GM21390 (cell line): ENCODE measurements around the gene FGD2.
"Not testable (repeated sequence)": the region's sequence is repeated elsewhere in the genome, so short reads cannot be mapped to it uniquely, and the experiment has no call there.

Experiments
- ATAC-seq: cut with Tn5 transposase; IDR thresholded peaks from one replicate; pipeline ENCODE4 v1.9.1; 2021; ENCODE audit not compliant: unreplicated experiment

The FGD2 gene

DNA sequence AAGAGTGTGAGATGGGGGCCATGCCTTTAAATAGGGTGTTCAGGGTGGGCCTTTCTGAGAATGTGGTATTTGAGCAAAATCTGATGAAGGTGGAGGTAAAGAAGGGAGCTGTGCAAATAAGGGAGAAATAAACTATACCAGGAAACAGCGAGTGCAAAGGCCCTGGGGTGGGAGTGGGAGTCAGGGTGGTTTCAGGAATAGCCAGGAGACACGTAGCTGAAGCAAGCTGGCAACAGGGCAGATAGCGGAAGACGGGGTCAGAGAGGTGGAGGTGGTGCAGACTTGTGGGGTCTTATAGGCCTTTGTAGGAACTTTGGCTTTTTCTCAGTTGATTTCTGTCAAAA, 51.6 kb downstream of the FGD2 start:
- ATAC-seq = no peak

GRCh38 chr6:37057678-37058077, 52.2 kb downstream of the FGD2 start:
- no peak for ATAC-seq

- ATAC-seq = no peak
Observed at GRCh38 chr6:37058084-37058586, 52.7 kb downstream of the FGD2 start.

- ATAC-seq = not testable (repeated sequence)
Observed at GRCh38 chr6:37058984-37059343, 53.5 kb downstream of the FGD2 start.

- no peak for ATAC-seq
Observed at GRCh38 chr6:37059344-37060194, 54.1 kb downstream of the FGD2 start.

DNA sequence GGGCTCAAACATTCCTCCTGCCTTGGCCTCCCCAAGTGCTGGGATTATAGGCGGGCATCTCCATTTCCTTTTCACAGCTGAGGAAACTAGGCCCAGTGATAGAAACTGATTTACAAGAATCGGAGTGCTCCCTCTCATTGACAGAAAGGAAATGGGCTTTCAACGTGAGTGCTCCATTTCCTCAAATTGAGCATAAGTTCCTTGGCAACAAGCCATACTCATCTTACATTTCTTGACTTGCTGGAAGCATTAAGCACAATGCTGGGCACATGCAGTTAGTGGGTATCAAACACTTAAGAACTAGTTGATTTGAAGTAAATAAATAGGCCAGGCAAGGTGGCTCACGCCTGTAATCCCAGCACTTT, 54.7 kb downstream of the FGD2 start:
- ATAC-seq = no peak

- no peak for ATAC-seq
Observed at GRCh38 chr6:37061157-37061804, 55.8 kb downstream of the FGD2 start.

- no peak for ATAC-seq
Observed at GRCh38 chr6:37062424-37062823, 57.0 kb downstream of the FGD2 start.

DNA sequence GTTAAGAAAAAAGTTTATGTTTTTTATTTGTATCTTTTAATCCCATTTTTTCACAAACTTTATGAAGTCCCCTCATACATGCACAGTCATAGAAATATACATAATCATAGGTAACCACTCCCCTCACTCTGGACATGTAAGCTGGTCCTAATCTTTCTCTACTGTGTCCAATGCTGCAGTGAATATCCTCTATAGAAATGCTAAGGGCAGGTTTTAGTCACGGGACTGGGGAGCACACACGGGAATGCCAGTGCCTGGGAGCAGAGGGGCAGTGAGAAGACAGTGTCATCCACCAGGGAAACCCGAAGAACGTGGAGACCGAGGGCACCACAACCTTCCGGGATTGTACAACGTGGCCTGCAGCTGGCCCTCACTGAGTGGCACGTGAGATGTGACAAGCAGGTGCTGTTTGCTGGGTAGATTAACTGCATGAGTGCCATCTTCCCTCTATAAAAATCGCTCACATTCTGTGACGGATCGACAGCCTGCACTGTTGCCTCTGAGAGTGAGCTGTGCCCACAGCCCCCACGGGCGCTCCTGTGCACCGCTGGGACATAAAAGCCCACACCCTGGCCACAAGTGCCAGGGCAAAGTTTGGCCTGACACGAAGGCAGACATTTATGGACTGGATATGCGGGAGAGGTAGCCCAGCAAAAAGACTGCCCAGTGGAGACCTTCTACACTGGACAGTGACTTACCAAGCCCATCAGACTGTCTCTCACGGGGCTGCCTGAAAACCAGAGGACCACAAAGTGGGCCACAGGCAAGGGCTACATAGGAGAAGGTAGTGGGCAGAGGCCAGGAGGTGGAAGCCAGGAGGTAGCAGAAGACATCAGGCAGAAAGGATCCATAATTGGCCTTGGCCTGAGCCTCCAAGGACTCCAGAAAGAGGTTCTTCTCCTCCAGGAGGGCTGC, 63.2 kb downstream of the FGD2 start:
- ATAC-seq = no peak

DNA sequence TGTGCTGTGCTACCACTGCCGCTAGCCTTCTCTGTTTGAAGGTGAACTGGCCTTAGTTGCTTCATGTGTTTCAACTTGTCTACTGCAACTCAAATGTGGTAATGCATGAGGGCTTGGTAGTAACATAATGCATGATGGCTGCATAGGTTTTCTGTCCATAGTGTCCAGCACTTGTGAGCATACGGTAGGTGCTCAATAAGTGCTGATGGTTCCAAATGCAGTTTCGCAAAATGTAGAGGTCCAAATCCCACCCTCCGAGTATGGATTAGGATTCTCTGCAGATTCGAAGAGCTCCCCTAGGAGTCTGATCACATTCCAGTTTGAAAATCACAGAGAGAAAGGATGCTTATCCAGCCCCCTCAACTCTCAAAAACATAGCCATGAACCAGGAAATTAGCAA, 64.2 kb downstream of the FGD2 start:
- ATAC-seq = no peak

DNA sequence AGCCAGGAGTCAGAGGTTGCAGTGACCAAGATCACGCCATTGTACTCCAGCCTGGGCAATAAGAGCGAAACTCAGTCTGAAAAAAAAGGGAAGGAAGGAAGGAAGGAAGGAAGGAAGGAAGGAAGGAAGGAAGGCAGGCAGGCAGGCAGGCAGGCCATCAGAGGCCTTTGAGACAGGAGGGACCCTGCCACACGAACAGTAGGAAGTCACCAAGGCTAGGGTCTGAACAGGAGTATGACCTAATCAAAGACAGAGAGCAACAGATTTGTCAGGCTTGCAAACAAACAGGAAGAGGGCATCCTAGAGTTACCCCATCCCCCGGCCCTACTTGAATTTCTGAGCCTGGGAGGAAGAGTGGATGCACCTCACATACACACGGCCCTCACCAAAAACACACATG, 67.1 kb downstream of the FGD2 start:
- ATAC-seq = no peak

- ATAC-seq = no peak
Observed at GRCh38 chr6:37074053-37074827, 68.8 kb downstream of the FGD2 start.

DNA sequence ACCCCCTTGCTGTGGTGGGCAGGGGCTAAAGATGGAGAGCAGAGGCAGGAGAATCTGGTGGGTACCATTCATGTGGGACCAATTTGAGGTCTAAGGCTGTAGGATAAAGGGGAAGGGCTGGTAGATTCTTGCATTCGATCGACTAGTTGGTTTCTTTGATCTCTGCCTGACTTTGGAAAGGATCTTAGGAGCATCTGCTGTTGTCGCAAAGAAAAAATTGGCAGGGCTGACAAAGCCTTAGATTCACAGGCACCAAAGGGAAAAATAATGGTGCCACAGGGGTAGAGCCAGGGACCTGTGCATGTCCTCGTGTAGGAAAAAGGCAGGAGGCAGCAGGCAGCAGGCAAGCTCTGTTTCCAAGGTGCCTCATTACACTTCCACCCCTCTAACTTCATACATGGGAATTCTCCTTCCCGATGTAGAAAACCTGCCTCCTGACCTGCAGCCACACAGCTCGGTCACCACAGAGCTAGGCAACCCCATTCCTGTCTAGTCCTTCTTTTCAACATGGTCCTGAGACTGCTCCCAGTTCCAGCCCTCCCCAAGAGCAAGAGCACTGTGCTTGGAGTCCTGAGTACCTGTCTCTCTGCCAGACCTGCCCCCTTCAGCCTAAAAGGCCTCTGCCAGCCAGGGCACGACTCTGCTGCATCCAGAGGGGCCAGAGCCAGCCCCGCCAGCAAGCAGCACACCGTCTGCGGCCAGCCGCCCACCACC, 71.9 kb downstream of the FGD2 start:
- no peak for ATAC-seq

DNA sequence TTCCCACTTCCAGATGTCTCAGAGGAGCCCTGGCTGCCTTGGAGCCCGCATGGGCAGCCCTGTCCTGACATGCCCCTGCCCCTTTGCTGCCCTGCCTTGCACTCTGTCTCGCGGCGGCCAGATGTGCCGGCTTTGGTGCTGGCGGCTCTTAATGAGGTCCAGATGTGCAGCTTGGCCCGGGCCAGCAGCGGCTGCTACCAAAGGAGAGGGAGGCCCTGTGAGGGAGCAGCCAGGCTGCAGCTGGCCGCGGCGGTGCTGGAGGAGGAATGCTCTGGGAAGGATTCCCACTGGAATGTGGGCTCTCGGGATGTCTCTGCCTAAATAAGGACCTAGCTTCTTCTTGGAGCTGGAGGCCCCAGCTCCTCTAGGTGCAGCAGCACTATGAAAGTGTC, 72.4 kb downstream of the FGD2 start:
- no peak for ATAC-seq
